ENCODE measurements around the gene PSMB8.
A peak's percentile ranks its signal among the peaks of the same experiment; 100 is the strongest.

DNA sequence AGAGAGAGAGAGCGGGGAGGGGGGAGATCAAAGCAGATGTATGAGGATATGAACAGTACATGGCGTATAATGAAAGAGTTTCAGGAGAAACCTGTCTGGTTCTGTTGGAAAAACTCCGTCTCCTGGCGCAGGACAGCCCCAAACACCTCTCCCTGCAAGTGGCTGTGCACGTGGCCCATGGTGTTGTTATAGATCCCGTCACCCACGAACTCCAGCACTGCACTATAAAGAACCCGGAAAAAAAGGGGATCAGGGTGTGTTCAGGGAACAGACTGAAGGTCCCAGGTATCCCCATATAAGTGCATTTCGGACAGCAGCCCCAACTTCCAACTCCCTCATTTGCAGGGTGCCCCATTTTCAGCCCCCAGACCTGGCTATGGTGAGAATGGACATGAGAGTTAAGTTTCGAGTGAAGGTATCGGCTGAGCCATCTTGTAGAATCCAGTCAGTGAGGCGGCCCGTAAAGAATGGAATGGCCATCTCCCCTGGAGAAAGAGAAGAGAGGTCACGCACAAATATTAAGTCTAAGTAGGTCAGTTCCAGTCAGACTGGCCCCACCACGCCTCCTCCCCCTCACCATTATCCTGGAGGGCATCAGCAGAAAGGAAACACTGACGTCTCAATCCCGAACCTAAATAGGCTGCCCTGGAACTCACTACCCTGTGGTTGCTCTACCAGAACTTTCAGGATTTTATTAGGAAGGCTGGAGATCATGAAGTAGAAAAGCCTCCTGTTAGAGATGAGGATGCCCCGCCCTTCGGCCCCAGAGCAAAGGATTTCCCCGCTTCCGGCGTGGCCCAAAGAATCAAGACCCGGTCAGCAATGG, 8.4 kb upstream of the PSMB8 start:
- TF ChIP-seq, protein P1, sequence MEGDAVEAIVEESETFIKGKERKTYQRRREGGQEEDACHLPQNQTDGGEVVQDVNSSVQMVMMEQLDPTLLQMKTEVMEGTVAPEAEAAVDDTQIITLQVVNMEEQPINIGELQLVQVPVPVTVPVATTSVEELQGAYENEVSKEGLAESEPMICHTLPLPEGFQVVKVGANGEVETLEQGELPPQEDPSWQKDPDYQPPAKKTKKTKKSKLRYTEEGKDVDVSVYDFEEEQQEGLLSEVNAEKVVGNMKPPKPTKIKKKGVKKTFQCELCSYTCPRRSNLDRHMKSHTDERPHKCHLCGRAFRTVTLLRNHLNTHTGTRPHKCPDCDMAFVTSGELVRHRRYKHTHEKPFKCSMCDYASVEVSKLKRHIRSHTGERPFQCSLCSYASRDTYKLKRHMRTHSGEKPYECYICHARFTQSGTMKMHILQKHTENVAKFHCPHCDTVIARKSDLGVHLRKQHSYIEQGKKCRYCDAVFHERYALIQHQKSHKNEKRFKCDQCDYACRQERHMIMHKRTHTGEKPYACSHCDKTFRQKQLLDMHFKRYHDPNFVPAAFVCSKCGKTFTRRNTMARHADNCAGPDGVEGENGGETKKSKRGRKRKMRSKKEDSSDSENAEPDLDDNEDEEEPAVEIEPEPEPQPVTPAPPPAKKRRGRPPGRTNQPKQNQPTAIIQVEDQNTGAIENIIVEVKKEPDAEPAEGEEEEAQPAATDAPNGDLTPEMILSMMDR (IDR thresholded peaks at IDR 0.05), result no peak
- no peak for TF ChIP-seq POLR2A (IDR thresholded peaks at IDR 0.05)
- peak in 1 of 2 donors; percentile 21 for TF ChIP-seq POLR2AphosphoS5 (IDR thresholded peaks at IDR 0.05)
- TF ChIP-seq EP300 (IDR thresholded peaks at IDR 0.05), result no peak

Measured in upper lobe of left lung (tissue), 4 donors.